Midbrain (tissue), 1 donor: ENCODE data around the gene PDIK1L.
A peak's percentile ranks its signal among the peaks of the same experiment; 100 is the strongest.
"Not testable (repeated sequence)": the region's sequence is repeated elsewhere in the genome, so short reads cannot be mapped to it uniquely, and the experiment has no call there.

Experiments
- DNase-seq: peaks from one replicate; lab custom pipeline; 2025; lab: John Stamatoyannopoulos, UW

PDIK1L gene

GRCh38 chr1:26090893-26091292 lies 20.7 kb upstream of the PDIK1L start:
- DNase-seq, result no peak

GRCh38 chr1:26092422-26092821 lies 19.2 kb upstream of the PDIK1L start:
- DNase-seq, result no peak

GRCh38 chr1:26093569-26093968 lies 18.1 kb upstream of the PDIK1L start:
- not testable (repeated sequence) for DNase-seq

DNA sequence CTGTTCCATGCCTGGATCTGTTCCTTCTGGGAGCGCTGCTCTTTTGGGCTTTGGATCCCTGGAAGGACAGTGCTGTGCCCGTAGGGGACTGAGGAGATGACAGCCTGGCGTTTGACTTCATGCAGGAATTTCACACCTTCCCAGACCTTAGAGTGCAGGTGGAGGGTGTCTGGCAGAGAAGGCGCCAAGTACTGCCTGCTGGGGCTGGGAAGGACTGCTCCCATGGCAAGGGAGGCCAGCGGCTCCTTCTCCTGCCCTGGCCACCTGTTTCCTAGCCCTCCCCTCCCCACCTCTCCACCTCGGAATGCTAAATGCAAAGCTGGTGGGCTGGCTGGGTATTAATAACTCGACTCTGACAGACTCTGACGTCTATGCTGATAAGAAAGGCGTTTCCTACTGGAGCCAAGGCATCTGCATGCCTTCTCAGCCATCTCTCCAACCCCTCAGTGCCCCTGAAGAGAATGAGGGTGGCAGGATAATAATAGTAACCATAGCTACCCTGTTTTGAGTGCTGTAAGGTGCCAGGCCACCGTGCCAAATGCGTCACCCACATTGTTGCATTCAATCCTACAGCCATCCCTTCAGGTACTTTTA lies 17.5 kb upstream of the PDIK1L start:
- DNase-seq, result no peak

DNA sequence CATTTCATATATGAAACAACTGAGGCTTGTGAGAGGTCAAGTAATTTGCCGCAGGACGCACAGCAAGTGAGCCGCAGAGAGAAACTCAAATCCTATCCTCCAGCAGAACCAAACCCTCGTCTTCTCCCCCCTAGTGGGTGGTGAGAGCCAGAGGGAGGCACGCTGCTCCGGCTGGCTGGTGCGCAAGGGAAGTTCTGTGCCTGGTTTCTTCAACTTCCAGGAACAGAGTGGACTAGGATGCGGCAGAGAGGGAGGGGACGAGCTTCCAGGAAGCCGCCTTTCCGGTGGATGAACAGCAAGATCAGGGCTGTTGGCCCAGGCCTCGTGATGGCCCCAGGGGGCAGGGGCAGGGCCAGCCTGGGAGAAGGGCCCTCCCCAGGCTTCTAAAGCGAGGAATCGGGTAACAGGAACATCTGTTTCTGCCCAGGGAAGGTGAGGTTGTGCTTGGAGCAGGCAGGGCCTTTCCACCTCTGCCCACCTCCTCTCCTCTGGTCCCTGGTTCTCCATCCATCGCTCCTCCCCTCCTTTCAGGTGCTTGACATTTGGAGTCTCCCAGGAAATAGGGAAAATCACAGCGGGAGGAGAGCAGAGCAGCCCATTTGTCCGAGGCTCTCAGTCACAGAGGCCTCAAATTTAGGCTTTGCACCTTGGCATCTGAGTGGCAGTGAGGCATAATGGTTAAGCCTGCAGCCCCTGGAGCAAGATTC lies 16.8 kb upstream of the PDIK1L start:
- DNase-seq, result no peak

GRCh38 chr1:26096471-26096870 lies 15.2 kb upstream of the PDIK1L start:
- DNase-seq, result peak; percentile 76

- no peak for DNase-seq
Measured at GRCh38 chr1:26097696-26098095, 13.9 kb upstream of the PDIK1L start.

GRCh38 chr1:26098602-26099001 lies 13.0 kb upstream of the PDIK1L start:
- DNase-seq, result no peak

DNA sequence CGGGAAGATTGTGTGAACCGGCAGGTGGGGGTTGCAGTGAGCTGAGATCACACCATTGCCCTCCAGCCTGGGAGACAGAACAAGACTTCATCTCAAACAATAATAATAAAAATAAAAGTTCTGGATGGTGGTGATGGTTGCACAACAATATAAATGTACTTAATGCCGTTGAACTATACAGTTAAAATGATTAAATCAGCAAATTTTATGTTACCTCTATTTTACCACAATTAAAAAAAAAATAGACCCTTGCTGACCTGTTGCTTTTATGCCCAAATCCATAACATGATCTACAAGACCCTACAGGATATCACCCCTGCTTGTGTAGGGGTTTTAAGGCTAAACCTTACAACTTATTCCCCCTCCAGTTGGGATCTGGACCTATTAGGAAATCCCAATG lies 11.8 kb upstream of the PDIK1L start:
- DNase-seq, result no peak

DNA sequence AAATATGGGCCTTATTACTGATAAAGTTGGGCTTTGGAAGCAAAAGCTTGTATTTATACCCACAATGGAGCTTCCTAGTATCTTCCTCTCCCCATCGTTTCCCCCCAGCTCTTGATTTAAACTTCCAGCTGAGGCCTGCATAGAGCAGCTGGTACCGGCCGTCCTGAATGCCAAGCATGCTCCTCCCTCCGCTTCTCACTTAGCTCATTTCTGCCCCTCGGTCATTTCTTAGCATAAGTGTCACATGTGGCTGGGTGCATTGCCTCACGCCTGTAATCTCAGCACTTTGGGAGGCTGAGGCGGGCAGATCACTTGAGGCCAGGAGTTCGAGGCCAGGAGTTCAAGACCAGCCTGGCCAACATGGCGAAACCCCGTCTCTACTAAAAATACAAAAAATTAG lies 11.4 kb upstream of the PDIK1L start:
- not testable (repeated sequence) for DNase-seq

DNA sequence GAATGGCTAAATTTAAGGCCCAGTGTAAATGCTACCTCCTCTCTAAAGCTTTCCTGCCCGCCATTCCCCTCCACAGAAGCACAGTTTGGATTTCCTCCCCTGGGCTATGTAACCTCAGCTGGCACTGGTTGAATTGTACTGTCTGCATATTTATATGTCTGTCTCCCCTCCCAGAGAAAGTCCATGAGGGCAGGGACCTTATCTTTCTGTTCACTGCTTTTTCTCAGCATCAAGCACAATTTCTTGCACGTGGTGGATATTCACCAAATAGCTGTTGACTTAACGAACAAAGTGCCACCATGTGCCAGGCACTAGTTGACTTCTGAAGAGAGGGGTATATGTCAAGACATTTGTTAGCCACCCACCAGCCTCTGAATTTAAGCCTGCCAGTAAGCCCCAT lies 9.5 kb upstream of the PDIK1L start:
- no peak for DNase-seq

- DNase-seq, result no peak
Measured at GRCh38 chr1:26102526-26102925, 9.1 kb upstream of the PDIK1L start.

GRCh38 chr1:26105226-26105548 lies 6.4 kb upstream of the PDIK1L start:
- DNase-seq, result not testable (repeated sequence)

DNA sequence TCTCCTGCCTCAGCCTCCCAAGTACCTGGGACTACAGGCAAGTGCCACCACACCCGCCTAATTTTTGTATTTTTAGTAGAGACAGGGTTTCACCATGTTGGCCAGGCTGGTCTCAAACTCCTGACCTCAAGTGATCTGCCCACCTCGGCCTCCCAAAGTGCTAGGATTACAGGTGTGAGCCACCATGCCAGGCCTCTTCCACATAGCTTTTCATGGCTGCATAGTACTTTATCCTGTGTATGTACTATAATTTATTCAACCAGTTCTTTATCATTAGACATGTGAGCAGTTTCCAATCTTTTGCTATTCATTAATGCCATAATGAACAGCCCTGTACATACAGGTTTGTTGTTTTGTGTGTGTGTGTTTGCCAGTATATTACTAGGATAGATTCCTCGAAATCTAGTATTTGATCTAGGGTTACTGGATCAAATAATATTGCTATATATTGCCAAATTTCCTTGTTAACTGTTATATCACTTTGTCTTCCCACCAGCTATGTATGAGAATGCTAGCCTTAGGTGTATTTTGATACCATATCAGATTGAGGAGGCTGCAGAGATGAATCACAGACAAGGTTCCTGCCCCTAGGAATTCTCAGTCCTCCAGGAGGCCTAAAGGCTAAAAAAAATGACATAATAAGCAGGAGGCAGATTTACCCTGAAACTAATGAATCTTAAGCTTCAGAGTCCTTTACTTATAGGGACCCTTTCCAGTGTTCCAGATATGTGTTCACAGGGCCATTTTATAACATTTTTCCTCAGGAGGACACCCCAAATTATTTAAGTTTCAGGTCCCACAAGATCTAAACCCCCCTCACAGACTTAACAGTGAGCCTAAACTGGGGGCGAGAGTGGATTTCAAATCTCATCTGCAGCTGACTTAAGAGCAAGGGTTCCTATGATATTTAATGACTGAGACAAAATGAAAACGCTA lies 2.1 kb upstream of the PDIK1L start:
- no peak for DNase-seq

DNA sequence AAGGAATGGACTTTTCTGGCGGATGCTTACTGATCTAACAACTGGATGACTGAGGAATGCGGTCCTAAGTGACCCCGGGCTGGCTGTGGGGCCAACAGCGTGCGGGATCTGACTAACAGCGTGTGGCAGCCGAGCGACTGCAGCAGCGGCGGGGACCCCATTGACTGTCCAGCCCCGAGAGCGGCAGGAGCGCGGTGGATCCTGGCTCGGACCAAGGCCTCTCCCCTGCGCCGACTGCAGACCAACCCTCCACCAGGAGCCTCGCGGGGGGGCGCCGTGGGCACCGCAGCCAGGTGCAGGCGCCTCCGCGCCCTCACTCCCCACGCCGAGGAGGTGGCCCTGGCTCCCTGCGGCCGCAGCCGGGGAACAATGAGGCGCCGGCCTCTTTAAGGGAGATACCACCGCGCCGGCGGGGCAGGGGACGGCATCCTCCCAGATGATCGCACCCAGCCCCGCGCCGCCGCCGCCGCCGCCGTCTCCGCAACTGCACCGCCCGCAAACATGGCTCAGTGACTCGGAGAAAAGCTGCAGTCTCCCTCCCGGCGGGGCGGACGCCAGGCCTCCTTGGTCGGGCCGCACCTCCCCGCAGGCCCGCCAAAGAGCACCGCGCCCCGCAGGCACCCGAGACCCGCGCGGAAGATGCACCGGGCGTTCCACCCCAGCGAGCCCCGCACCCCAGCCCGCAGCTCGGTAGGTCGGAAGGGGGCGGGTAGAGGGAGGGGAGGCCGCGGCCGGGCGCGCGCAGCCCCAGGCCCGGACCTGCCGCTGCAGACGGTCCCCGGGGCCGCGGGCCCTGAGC lies 694 bp upstream of the PDIK1L start:
- peak; percentile 77 for DNase-seq

DNA sequence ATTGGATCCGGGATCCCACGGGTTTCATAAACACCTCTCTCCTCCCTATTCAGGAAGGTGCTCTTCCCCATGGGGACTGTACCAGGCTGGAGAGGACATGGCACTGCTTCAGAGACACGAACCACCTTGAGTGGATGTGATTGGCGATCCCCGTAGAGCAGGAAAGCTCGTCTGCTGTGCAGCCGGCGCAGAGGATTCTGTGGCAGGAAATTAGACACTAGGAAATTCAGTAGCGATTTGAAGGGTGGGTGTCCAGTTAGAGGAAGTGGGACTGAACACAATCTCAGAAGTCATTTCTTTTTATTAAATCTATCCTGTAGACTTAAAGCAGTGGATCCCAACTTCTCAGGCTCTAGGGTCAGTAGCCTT lies 767 bp downstream of the PDIK1L start:
- DNase-seq, result no peak

DNA sequence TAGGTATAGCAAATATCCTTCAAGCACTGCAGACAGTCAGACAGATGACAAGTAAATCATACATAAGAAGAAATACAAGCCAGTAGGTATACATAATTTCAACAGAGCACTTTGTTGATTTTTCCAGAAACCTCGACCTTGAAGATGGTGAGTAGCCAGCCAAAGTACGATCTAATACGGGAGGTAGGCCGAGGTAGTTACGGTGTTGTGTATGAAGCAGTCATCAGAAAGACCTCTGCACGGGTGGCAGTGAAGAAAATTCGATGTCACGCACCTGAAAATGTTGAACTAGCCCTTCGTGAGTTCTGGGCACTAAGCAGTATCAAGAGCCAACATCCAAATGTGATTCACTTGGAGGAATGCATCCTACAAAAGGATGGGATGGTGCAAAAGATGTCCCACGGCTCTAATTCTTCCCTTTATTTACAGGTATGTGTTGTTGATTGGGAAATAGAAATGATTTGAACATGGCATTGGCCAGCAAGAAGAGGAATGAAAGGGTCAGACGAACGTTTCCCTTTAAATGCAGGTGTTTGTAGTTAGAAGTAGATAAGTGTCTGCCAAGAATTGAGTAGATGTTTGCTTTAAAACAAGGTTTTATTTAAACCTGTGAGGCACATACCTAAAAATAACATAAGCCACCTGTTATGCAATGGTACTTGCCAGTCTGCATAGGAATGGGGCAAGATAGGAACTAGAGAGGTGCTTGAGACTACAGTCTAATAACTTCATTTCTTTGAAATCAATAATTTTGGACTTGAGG lies 2.7 kb downstream of the PDIK1L start:
- DNase-seq, result no peak

DNA sequence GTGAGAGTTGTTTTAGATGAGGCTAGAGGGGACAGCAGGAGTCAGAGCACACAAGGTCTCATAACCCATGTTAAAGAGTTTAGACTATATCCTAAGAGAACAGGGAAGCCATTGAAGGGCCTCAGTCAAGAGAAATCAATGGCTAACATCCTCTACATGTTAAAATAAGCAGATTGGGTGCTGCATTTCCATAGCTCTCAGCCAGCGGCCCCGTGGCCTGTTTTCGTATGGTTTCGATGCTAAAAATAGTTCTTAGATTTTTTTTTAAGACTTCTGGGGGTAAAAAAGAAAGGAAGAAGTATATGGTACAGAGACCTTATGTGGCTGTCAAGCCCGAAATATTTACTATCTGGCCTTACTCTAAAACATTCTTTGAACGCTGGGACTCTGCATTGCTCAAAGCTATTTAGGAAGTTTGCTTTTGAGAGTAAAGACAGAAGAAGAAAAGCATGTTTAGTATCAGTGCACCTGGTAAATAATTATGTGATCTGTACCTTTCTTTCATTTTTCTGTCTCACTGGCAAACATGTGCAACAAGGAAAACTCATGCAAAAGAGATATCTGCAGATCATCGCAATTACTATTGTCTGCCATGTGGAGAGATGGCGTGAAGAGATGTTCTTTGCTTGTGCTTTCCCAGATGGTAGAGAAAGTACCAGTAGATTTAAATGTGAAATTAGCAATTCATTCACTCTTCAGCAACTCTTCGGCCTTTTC lies 8.4 kb downstream of the PDIK1L start:
- no peak for DNase-seq

GRCh38 chr1:26121854-26122773 lies 10.5 kb downstream of the PDIK1L start:
- no peak for DNase-seq
